ENCODE results near the gene TAF6.

Gene TAF6

GRCh38 chr7:100100420-100101015 is 18.6 kb downstream of the TAF6 start (continued):
- TF ChIP-seq ZBTB11 (tag by site-specific recombination; conservative IDR thresholded peaks at IDR 0.05; ENCODE audit: low read depth) (peak; percentile 95), TRIM28 (IDR thresholded peaks at IDR 0.05; ENCODE audit: borderline replicate concordance, low read length) (no peak), ZNF518A (tag by site-specific recombination; conservative IDR thresholded peaks at IDR 0.05; ENCODE audit: low read depth) (peak; percentile 40)

GRCh38 chr7:100099452-100099851 is 19.7 kb downstream of the TAF6 start:
- H3K9me3 ChIP-seq (ENCODE audit: control insufficient read depth, insufficient read depth, low read depth, low read length): no peaks in the 10 kb centered on the region
- H3K27ac ChIP-seq (ENCODE audit: extremely low read depth, low read depth, low read length): peak overlapping the region; percentile 99; the same call in 1 of the 2 replicates
- peaks cover 59 to 68% of the 10 kb centered on the region in 2 experiments for H3K36me3 ChIP-seq (ENCODE audit: control insufficient read depth in 2 of 2, insufficient read depth in 1 of 2, low read length in 2 of 2)
- no peaks in the 10 kb centered on the region for H3K4me1 ChIP-seq (ENCODE audit: control insufficient read depth, insufficient read depth, low read length)
- TF ChIP-seq ZBTB21 (tag by site-specific recombination; IDR thresholded peaks at IDR 0.05): no peak
- TF ChIP-seq ZNF202 (tag by site-specific recombination; IDR thresholded peaks at IDR 0.05; ENCODE audit: borderline replicate concordance): no peak
- TF ChIP-seq ZFP3 (tag by site-specific recombination; IDR thresholded peaks at IDR 0.05; ENCODE audit: low read depth): no peak
- no peak for TF ChIP-seq ZNF48 (tag by site-specific recombination; IDR thresholded peaks at IDR 0.05)
- TF ChIP-seq ZNF112 (tag by site-specific recombination; IDR thresholded peaks at IDR 0.05): no peak
- TF ChIP-seq REST (tag by site-specific recombination; IDR thresholded peaks at IDR 0.05): no peak
- TF ChIP-seq YY1 (tag by site-specific recombination; IDR thresholded peaks at IDR 0.05): no peak
- ChIA-PET CTCF (no interaction called here), POLR2A (interaction anchor here (4.4 kb wide), 1 partner anchor 10 kb away, joined by 115 read pairs; the partner anchor contains the start of gene COPS6)
- peak overlapping the region; percentile 95 for H3K4me3 ChIP-seq (ENCODE audit: low read depth, low read length)

- Histone ChIP-seq H3K36me3 (ENCODE audit: control insufficient read depth in 2 of 2, insufficient read depth in 1 of 2, low read length in 2 of 2) (peaks cover 60 to 71% of the 10 kb centered on the region in 2 experiments), H3K27ac (ENCODE audit: extremely low read depth, low read depth, low read length) (peak overlapping the region; percentile 34), H3K9me3 (ENCODE audit: control insufficient read depth, insufficient read depth, low read depth, low read length) (no peaks in the 10 kb centered on the region), H3K4me1 (ENCODE audit: control insufficient read depth, insufficient read depth, low read length) (no peaks in the 10 kb centered on the region), H3K4me3 (ENCODE audit: low read depth, low read length) (peak overlapping the region; percentile 8; the same call in 1 of the 2 replicates)
- CTCF ChIA-PET: no interaction called here
- POLR2A ChIA-PET: interaction anchor here (4.4 kb wide), 1 partner anchor 9 kb away, joined by 115 read pairs; the partner anchor contains the start of gene COPS6
- TF ChIP-seq ZNF580 (tag by site-specific recombination; IDR thresholded peaks at IDR 0.05) (no peak), GLI4 (tag by site-specific recombination; IDR thresholded peaks at IDR 0.05) (no peak), ZNF645 (tag by site-specific recombination; IDR thresholded peaks at IDR 0.05) (no peak), ZNF433 (tag by site-specific recombination; IDR thresholded peaks at IDR 0.05; ENCODE audit: low read depth) (no peak), OSR2 (tag by site-specific recombination; IDR thresholded peaks at IDR 0.05) (no peak)
Measured at GRCh38 chr7:100098913-100099312, 20.2 kb downstream of the TAF6 start.

Data from HEK293 (cell line).